D721Med (cell line): ENCODE data around the gene UBE2Q1.

Experiments used
- DNase-seq: peaks from one replicate; pipeline ENCODE4 v3.0.0; 2011; ENCODE audit warnings: low spot score; ENCODE audit not compliant: insufficient read length
- FAIRE-seq: peaks from 2 replicates; lab custom pipeline; 2011; peaks lifted over from hg19 to GRCh38; lab: Jason Lieb, UNC
- TF ChIP-seq, protein P1 (sequence below): IDR thresholded peaks from 2 replicates; pipeline ENCODE4 v1.5.1; 2012; ENCODE audit warnings: mild to moderate bottlenecking, control low read depth; ENCODE audit not compliant: insufficient read depth; ENCODE audit errors: missing control alignments

The UBE2Q1 gene

DNA sequence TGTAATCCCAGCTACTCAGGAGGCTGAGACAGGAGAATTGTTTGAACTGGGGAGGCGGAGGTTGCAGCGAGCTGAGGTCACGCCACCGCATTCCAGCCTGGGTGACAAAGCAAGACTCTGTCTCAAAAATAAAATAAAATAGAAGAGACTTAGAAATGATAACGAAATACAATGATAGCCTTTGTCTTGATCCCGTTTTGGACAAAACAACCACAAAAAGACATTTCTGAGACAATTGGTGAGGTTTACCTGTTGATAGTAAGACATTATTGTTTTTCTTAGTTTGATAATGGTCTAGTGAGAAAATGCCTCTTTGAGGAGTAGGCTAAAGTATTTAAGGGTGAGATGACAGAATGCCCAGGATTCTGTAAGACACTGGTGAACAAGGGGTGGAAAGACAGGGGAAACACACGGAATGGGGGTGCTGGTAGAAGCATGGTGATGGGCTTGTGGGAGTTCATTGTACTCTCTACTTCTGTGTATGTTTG lies 44.4 kb downstream of the UBE2Q1 start:
- FAIRE-seq (no peak), DNase-seq (no peak)
- TF ChIP-seq, protein P1, sequence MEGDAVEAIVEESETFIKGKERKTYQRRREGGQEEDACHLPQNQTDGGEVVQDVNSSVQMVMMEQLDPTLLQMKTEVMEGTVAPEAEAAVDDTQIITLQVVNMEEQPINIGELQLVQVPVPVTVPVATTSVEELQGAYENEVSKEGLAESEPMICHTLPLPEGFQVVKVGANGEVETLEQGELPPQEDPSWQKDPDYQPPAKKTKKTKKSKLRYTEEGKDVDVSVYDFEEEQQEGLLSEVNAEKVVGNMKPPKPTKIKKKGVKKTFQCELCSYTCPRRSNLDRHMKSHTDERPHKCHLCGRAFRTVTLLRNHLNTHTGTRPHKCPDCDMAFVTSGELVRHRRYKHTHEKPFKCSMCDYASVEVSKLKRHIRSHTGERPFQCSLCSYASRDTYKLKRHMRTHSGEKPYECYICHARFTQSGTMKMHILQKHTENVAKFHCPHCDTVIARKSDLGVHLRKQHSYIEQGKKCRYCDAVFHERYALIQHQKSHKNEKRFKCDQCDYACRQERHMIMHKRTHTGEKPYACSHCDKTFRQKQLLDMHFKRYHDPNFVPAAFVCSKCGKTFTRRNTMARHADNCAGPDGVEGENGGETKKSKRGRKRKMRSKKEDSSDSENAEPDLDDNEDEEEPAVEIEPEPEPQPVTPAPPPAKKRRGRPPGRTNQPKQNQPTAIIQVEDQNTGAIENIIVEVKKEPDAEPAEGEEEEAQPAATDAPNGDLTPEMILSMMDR, result no peak

DNA sequence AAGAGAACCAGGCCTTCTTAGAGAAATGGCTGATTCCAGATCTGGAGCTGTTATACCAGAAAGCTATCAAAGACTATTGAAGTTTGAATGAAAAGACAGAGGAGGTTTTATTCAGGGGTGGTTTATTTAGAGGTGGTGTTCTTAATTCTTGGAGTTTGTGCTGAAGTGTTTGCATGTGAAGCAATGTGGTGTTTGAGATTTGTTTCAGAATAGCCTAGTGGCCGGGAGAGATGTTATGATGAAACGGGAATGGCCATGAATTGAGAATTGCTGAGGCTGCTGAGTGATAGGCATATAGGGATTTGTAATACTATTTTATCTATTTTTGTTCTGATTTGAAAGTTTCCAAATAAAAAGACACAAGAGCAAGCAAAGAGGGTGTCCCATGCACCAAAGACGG lies 45.7 kb downstream of the UBE2Q1 start:
- TF ChIP-seq, protein P1, result no peak
- DNase-seq (no peak), FAIRE-seq (no peak)

DNA sequence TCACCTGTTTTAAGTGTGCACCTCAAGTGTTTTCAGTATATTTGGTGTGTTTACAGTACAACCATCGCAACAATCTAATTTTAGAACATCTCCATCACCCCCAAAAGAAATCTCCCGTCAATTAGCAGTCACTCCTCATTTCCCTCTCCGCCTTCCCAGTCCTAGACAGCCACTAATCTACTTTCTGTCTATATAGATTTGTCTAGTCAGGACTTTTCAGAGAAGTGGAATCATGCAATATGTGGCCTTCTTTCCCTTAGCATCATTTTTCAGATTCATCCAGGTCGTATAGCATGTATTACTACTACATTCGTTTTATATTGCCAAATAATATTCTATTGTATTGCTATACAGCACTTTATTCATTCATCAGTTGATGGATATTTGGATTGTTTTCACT lies 54.6 kb downstream of the UBE2Q1 start:
- TF ChIP-seq, protein P1, result no peak
- no peak for FAIRE-seq
- no peak for DNase-seq

DNA sequence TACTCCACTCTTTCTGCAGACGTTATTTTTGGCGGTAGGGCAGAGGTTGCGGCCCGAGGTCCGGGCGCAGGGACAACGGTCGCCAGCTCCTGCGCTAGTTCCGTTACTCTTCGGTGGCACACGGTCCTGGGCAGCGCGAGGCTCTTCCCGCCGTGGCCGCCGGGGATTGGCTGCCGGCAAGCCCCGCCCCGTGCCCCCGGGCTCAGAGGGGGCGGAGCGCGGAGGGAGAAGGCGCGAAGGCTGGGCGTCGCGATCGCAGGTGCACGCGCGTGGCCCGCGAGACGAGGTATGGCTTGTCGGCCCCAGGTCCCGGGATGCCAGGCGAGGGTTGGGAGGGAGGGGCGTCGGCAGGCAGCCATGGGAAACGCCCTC lies 55.7 kb downstream of the UBE2Q1 start:
- TF ChIP-seq, protein P1, result no peak
- DNase-seq, result no peak
- no peak for FAIRE-seq

DNA sequence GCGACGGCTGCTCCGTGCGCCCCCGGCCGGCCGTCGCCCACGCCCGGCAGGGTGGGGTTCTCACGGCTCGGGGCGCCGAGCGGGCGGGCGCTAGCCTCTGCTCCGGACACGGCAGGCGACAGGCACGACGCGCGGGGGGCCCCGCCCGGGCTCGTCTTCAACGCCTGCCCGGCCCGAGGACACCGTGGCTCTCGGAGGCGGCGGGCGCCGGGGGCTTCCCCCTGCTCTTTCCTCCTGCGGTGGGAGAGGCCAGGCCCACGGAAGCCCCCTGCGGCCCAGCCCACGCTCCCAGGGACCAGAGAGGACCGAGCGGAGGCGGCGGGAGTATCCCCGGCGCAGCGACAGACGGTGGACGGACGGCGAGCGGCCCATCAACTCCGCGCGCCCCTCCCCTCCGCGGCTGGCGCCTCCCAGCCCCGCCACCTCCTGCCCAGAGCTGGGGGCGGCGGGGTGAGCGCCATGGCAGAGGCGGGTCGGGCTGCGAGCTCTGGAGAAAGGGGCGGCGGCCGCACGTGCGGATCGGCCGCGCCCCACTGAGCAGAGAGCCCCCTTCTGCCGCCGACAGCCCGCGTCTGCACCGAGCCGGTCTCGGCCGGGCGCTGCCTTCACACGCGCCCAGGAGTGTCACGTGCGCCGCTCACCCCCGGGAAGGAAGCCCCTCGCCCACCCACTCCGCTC lies 56.3 kb downstream of the UBE2Q1 start, which contains the start of the genes SHE and TDRD10:
Gene SHE, minus strand, starts transcription at position 347 of the 678 bp plus-strand sequence. CDS start 386 bp downstream, outside the sequence.
Gene TDRD10, plus strand, starts transcription at position 154 of the 678 bp plus-strand sequence. CDS start 4,685 bp downstream, outside the sequence.
- FAIRE-seq (no peak), DNase-seq (no peak)

DNA sequence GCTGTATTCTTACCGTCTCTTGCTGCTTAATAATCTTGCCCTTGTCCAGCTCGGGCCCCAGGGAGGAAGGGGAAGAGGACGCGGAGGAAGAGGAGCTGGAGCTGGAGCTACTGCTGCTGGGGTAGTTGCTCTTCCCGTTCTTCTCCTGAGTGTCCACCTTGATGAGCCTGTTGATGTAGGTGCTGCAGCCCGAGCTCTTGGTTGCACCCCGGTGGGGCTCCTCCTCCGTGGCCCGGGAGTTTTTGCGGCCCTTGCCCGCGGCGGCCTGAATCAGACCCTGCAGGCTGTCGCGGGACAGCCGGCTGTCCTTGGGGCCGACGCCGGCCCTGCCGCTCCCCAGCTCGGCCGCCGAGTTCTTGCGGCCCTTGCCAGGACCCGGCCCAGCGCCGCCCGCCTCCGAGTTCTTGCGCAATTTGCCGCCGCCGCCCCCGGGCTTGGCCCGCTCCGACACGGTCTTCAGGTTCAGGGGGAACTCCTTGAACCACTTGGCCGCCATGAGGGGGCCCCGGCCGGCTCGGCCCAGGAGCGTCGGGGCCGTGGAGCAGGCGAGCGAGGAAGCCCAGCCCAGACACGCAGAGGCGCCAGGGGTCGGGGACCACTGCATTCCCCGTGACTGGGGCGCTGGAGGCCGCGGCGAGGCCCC lies 56.9 kb downstream of the UBE2Q1 start:
- DNase-seq (no peak), FAIRE-seq (no peak)
- TF ChIP-seq, protein P1, result no peak

More for the DNA sequence above, 56.3 kb downstream of the UBE2Q1 start, which contains the start of the genes SHE and TDRD10:
- TF ChIP-seq, protein P1, result no peak
